Neutrophil (primary cell): ENCODE results near the gene EIF5A2.
"Not testable (repeated sequence)": the region's sequence is repeated elsewhere in the genome, so short reads cannot be mapped to it uniquely, and the experiment has no call there.

Experiments
- H3K27ac ChIP-seq: fragments of 200-600 bp; sonication (generic); 2 replicates; pipeline ENCODE4 v1.5.1; 2016; ENCODE audit warnings: mild to moderate bottlenecking, moderate library complexity
- H3K27me3 ChIP-seq: fragments of 200-600 bp; sonication (generic); 2 replicates; pipeline ENCODE4 v1.6.0; 2016; ENCODE audit warnings: mild to moderate bottlenecking
- H3K36me3 ChIP-seq: fragments of 200-600 bp; sonication (generic); 2 replicates; pipeline ENCODE4 v1.5.1; 2017
- H3K4me1 ChIP-seq, 2 experiments: fragments of 200-600 bp in 1 of 2; sonication (generic) in 1 of 2; 1 replicate in 1 of 2; 2 replicates in 1 of 2; pipeline versions ENCODE4 v1.5.1 to v1.6.1; 2013 to 2016; ENCODE audit warnings: low read depth in 1 of 2, low read length in 1 of 2, mild to moderate bottlenecking in 1 of 2, moderate library complexity in 1 of 2; ENCODE audit not compliant: control insufficient read depth in 1 of 2, insufficient read depth in 1 of 2
- H3K4me3 ChIP-seq, 2 experiments: fragments of 200-600 bp in 1 of 2; sonication (generic) in 1 of 2; 1 replicate in 1 of 2; 2 replicates in 1 of 2; pipeline ENCODE4 v1.5.1; 2013 to 2016; ENCODE audit warnings: low read depth in 1 of 2, low read length in 1 of 2, mild to moderate bottlenecking in 1 of 2, moderate library complexity in 1 of 2
- H3K9me3 ChIP-seq: fragments of 200-600 bp; sonication (generic); 2 replicates; pipeline ENCODE4 v1.5.1; 2016
- CTCF ChIP-seq: fragments of 200-600 bp; sonication (generic); IDR thresholded peaks from 2 replicates; pipeline ENCODE4 v1.5.1; 2016; ENCODE audit warnings: antibody characterized with exemption

The EIF5A2 gene

DNA sequence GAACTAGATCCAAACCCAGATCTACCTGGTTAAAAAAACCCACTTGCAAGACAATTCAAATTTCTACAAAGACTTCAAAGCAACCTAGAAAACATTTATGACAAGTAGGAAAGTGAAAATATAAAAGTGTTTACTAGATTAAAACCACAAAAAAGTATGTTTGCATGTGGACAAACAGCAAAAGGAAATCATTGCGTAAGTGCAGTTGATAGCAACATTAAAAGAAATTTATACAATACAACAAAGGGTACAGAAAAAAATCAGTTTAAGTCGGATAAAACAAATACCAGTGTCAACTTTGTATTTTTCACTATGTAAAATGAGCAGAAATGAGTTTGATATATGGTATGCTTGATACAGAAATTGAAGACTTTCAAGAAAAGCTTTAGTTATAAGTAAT lies 2.6 kb downstream of the EIF5A2 start:
- no peaks in the 10 kb centered on the region for H3K36me3 ChIP-seq
- TF ChIP-seq CTCF: no peak
- H3K27me3 ChIP-seq: peaks cover 60% of the 10 kb centered on the region
- no peak overlapping the region for H3K27ac ChIP-seq
- H3K9me3 ChIP-seq: no peaks in the 10 kb centered on the region
- peaks cover 18 to 21% of the 10 kb centered on the region in 2 experiments for H3K4me1 ChIP-seq
- H3K4me3 ChIP-seq: no peak overlapping the region

- peaks cover 16 to 18% of the 10 kb centered on the region in 2 experiments for H3K4me1 ChIP-seq
- H3K9me3 ChIP-seq: no peaks in the 10 kb centered on the region
- H3K36me3 ChIP-seq: no peaks in the 10 kb centered on the region
- TF ChIP-seq CTCF: no peak
- no peak overlapping the region for H3K27ac ChIP-seq
- H3K4me3 ChIP-seq: no peak overlapping the region
- peaks cover 33% of the 10 kb centered on the region for H3K27me3 ChIP-seq
These were observed 5.3 kb downstream of the EIF5A2 start for GRCh38 chr3:170903123-170903522.

DNA sequence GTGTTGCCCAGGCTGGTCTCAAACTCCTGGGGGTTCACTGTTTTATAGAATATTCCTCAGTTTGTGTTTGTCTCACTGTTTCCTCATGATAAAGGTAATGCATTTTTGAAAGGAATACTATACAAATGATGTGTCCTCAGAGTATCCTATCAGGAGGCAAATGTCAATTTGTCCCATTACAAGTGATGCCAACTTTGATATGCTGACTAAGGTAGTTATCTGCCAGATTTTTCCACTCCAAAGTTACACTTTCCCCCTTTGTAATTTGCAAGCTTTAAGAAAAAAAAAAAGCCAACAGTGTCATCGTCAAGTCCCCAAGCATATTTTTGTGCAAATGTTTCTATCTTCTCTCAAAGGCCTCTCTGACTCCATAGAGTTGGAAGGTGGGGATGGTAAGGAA lies 9.0 kb downstream of the EIF5A2 start:
- peaks cover 6 to 10% of the 10 kb centered on the region in 2 experiments for H3K4me1 ChIP-seq
- H3K4me3 ChIP-seq: no peak overlapping the region
- H3K9me3 ChIP-seq: no peaks in the 10 kb centered on the region
- H3K36me3 ChIP-seq: no peaks in the 10 kb centered on the region
- no peaks in the 10 kb centered on the region for H3K27me3 ChIP-seq
- H3K27ac ChIP-seq: no peak overlapping the region
- no peak for TF ChIP-seq CTCF

- no peaks in the 10 kb centered on the region for H3K9me3 ChIP-seq
- H3K4me3 ChIP-seq: no peak overlapping the region
- H3K27ac ChIP-seq: no peak overlapping the region
- no peak for TF ChIP-seq CTCF
- peaks cover 6 to 10% of the 10 kb centered on the region in 2 experiments for H3K4me1 ChIP-seq
- no peaks in the 10 kb centered on the region for H3K27me3 ChIP-seq
- no peaks in the 10 kb centered on the region for H3K36me3 ChIP-seq
These were observed 10.5 kb downstream of the EIF5A2 start for GRCh38 chr3:170897978-170898377.

DNA sequence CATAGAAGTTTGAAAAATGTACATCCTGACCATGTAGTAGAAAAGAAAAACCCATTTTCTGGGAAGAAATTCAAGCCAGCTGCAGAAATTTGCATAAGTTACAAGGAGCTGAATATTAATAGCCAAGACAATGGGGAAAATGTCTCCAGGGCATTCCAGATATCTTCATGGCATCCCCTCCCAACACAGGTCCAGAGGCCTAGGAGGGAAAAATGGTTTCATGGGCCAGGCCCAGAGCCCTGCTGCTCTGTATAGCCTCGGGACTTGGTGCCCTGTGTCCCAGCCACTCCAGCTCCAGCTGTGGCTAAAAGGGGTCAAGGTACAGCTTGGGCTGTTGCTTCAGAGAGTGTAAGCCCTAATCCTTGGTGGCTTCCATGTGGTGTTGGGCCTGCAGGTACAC lies 11.2 kb downstream of the EIF5A2 start:
- not testable (repeated sequence) for H3K4me3 ChIP-seq, H3K27ac ChIP-seq, H3K36me3 ChIP-seq, H3K4me1 ChIP-seq, H3K27me3 ChIP-seq, H3K9me3 ChIP-seq

GRCh38 chr3:170896781-170897180 lies 11.7 kb downstream of the EIF5A2 start:
- no peak for TF ChIP-seq CTCF
- H3K4me3 ChIP-seq: no peak overlapping the region
- H3K27me3 ChIP-seq: no peaks in the 10 kb centered on the region
- no peaks in the 10 kb centered on the region for H3K9me3 ChIP-seq
- no peaks in the 10 kb centered on the region for H3K36me3 ChIP-seq
- peaks cover 3 to 7% of the 10 kb centered on the region in 2 experiments for H3K4me1 ChIP-seq
- no peak overlapping the region for H3K27ac ChIP-seq

DNA sequence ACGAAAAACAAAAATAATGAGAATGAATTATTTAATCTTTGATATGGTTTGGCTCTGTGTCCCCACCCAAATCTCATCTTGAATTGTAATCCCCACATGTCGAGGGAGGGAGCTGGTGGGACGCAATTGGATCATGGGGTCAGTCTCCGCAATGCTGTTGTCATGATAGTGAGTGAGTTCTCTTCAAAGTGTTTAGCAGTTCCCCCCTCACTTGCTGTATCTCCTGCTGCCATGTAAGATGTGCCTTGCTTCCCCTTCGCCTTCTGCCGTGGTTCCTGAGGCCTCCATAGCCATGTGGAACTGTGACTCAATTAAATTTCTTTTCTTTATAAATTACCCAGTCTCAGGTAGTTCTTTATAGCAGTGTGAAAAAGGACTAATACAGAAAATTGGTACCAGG lies 12.1 kb downstream of the EIF5A2 start:
- H3K27ac ChIP-seq, H3K4me1 ChIP-seq, H3K4me3 ChIP-seq, H3K27me3 ChIP-seq, H3K36me3 ChIP-seq, H3K9me3 ChIP-seq: not testable (repeated sequence)
